Ramos (cell line): ENCODE data around the gene TMEM187.
"Not testable (repeated sequence)": the region's sequence is repeated elsewhere in the genome, so short reads cannot be mapped to it uniquely, and the experiment has no call there.

Source experiments
- in situ Hi-C: fragments of 300-500 bp; cut with MboI; formaldehyde crosslinking; loops from one replicate; pipeline ENCODE4 v1.14.3; 2022; ENCODE audit warnings: low sequenced_read_pairs; ENCODE audit not compliant: unreplicated experiment

The TMEM187 gene

DNA sequence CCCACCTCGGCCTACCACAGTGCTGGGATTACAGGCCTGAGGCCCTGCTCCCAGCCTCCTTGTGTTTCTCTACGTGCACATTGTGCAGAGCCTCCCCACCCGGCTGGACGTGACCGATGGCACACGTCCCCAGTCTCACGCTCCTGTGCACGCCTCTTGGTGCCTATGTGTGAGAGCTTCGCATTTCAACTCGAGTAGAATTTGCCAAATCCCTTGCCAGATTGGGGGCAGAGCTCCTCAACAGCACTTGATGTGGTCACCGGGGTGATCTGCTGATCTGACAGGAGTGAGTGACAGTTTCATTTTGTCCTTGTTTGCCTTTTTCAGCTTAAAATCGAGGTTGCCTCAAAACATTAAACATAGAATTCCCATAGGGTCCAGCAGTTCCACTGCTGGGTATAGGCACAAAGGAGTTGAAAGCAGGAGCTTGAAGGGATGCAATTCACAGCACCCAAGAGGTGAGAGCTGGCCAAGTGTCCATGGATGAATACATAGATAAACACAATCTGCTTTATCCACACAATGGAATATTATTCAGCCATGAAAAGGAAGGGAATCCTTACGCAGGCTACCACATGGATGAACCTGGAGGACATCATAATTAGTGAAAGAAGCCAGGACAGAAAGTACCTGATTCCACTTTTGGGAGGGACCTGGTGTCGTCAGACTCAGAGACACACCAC is 17.6 kb downstream of the TMEM187 start:
- in situ Hi-C loops, result no loop called here

DNA sequence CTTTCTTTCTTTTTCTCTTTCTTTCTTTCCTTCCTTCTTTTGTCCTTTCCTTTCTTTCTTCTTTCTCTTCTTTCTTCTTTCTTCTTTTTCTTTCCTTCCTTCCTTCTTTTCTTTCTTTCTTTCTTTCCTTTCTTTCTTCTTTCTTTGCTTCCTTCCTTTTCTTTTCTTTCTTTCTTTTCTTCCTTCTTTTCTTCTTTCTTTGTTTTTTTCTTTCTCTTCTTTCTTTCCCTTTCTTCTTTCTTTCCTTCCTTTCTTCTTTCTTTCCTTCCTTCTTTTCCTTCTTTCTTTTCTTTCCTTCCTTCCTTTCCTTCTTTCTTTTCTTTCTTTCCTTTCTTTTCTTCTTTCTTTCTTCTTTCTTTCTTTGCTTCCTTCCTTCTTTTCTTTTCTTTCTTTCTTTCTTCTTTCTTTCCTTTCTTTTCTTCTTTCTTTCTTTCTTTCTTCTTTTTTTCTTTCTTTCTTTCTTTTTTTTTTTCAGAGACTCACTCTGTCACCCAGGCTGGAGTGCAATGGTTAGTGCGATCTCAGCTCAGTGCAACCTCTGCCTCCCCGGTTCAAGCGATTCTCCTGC is 18.5 kb downstream of the TMEM187 start:
- in situ Hi-C loops, result no loop called here

DNA sequence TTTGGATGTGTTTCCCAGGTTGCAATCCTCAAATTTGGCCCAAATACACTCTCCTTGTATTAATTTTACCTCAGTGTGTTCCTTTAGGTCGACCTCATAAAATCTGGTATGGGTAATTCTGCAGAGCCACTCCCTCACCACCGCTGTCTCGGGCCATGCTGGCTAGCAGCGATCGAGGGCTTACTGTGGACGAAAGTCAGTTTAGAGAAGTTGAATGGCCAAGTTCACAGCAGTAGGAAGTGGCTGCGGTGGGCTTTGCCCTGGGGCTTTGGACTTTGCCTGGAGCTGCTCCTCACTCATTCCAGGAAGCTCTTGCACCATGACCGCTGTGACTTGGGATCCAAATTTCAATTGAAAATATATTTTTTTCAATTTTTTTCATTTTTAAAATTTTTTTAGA is 19.6 kb downstream of the TMEM187 start:
- in situ Hi-C loops, result no loop called here

DNA sequence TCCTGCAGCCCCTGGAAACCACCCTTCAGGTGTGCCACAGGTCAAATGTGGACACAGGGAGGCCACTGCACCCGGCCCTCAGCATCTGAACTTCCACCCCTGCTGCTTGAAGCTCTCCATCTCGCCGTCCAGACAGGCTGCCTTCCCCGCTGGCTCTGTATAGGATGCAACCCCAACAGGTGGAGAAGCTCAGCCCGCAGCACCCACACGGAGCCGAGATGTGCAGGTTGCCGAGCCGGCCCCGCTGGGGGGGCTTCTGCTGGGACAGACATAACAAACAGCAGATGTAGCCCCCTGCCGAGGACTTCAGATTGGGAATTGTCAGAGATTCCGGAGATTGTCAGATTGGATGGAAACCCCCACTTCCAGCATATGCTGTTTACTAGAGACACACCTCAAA is 20.5 kb downstream of the TMEM187 start:
- in situ Hi-C loops, result no loop called here

DNA sequence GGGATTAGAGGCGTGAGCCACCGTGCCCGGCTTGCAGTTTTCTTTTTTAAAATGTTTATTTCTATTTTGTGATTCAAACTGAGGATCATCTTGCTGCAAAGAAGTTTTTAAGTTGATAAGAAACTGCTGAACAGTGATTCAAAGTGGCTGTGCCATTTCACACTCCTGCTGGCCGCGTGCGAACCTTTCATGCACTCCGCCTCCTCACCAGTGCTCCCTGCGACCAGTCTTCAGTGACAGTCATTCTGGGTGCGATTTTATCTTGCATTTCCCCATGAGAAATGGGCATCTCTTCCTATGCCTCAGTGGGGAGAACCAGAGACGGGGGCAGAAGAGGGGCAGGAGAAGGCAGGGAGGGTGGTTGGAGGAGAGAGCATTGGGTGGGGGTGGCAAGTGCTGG is 21.4 kb downstream of the TMEM187 start:
- in situ Hi-C loops, result no loop called here

DNA sequence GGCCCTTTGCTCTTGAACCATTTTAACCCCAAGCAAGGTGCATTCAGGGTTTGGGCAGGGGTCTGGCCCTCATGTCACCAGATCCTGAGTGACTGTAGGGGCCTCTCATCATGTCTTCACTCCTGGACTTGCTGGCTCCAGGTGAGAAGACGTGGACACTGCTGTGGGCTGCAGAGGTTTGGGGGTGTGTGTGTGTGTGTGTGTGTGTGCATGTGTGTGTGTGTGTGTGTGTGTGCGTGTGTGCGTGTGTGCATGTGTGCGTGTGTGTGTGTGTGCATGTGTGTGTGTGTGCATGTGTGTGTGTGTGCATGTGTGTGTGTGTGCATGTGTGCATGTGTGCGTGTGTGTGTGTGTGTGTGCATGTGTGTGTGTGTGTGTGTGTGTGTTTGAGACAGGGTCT is 21.8 kb downstream of the TMEM187 start:
- in situ Hi-C loops, result not testable (repeated sequence)

DNA sequence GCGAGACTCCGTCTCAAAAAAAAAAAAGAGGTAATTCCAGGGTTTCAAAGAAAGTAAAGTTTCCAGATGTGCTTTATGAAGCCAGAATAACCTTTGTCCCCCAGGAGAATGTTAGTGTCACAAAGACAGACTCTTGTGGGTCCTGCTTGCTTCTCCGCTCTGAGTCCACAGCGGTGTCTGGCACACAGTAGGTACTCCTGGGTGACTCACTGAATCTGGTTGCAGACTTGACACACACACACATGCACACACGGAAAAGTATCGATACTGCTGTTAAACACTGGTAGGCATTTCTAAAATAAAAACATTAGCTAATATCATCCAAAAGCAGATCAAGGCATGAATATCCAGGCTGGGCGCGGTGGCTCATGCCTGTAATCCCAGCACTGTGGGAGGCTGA is 22.9 kb downstream of the TMEM187 start:
- in situ Hi-C loops, result no loop called here

DNA sequence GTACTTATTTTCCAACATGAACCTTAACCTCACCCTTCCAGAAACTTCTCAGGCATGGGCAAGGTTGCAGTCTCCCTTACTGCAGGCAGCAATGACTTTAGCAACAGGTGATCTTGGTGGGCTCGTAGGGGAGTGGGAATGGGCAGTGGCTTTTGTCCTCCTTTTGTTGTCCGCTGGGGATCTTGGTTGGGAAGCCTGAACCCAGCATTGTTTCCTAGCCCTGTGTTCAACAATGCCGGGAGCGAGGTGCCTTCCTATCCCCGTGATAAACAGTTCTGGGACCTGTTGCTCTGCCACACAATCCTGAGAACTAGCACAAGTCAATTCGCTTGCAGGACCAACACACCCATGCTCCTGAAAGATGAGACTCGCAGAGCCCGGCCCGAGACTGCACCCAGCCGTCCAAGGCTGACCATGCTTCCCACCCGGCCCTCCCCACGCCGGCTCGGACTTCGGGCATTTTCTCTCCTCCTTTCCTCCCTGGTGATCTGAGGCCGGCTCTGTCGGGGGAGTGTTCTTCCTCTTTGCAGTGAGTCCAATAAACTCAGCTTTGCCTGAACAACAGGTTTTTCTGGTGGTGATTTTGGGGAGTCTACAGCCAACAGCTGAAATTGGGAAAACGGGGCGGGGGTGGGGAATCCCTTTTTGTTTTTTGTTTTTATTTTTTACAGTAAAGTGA is 26.9 kb downstream of the TMEM187 start:
- in situ Hi-C loops, result no loop called here

DNA sequence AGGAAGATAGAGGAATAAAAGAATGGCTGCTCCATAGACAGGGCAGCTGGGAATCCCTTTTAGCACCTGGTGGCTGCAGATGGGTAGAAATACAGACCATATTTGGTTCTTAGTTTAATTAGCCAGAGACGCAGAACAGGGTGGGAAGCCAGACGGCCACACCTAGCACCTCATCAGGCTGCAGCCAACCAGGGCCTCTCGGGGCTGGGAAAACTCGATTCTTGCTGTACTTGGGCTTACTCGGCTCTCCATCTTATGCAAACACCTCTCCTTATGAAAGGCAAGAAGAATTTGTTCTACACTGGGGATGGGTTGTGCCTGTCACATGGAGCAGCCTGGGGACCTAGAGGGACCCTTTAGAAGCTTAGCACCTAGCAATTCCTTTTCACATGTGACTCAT is 27.5 kb downstream of the TMEM187 start:
- in situ Hi-C loops, result no loop called here

DNA sequence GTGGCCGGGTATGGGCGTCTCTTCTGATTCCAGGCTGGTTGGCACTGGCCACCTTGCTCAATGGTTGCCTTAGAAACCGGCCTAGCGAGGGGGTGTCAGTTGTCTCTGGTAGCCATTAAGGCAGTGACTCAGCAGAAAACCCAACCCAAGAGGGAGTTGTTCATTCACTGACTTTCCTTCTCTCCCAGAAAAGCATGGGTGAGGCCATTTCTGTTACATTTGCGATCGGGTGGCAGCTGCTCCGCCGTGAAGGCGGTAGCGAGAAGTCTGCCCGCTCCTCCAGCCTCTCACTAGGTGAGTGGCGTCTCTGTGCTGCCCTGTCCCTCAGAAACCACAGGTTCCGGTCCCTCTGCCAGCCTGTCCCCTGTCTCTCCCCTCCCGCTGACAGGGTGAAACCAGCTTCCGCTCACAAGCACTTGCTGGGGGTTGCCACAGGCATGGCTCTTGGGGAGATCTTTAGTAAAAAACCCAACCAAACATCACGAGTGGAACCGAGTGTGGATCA is 29.7 kb downstream of the TMEM187 start:
- in situ Hi-C loops, result no loop called here

DNA sequence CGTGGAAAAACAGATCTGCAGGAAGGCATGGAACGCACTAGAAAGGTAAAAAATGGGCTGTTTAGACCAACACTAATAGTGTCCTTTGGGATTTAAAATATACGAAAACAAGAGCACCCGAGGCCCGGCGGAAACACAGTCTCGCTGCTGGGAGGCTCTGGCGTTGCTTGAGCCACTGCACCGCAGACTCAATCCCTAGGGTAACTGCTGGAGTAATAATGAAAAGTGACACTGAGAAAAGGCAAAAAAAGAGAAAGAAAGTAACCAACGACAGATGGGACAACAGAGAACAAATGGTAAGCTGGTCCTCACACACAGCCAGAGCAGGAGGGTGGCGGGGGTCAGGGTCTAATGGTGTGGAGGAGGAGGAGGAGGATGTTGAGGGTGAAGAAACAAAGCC is 31.8 kb downstream of the TMEM187 start:
- in situ Hi-C loops, result no loop called here

DNA sequence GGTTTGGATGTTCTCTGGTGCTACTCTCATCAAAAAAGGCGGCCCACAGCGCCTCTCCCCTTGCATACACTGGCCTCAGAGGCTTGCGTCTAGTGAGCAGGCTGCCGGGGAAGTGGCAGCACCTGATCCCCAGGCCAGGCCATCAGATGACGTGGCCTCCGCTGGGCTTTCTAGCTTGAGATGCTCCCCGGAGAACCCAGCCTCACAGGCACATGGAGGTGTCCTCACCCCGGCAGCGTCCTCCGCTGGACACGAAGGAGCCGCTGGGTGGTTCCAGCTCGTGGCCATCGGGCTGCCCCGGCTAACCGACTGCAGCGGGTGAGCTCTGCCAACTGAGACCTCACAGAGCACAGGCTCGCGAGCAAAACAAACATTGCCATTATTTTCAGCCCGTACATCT is 34.4 kb downstream of the TMEM187 start:
- in situ Hi-C loops, result no loop called here

DNA sequence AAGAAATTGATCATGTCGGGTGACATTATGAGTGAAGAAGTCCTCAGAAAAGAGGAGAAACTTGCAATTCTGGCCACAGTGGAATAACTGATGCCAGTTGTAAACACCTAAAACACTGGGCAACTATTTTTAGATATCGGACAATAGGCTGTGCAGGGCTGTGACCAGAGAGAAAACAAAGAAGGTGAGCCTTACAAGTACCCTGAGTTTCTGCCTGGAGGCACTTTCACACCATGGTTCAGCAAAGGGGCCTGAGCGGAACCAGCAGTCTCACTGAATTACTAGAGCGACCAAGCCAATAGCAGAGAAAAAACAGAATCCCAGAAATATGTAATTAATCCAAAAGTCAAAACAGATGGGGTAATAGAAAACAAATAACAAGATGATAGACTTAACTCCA is 36.0 kb downstream of the TMEM187 start:
- in situ Hi-C loops, result no loop called here

DNA sequence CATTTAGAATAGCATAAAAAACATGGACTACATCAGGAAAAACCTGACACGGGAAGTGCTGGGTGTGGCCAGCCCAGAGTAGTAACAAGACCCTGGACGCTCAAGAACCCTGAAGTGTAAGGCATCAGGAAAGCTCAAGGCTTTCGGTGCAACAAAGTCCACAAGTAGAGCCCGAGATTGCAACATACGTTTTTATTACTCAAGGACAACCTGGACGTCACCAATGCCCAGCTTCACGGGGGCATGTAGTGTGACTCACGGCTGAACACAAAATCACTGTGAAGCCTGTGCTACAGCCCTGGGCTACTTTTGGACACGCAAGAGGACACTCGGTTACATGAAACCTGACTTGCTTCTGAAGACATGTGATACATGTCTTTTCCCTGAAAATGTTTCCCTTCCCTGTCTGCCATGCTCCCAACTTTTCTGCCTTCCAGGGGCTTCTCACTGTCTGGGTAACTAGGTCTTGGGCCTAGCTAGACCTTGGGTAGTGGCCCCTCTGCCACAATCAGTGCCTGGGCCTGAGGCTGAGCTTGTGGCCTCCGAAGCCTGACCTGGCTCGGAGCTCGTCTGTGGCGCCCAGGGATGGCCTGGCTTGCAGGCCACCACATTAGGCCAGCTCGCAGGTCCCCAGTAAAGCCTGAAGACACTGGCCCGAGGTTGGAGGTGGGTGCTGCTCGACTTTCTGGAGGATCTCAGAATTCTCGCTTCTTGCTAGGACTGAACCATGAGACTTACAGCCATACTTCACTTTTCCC is 38.0 kb downstream of the TMEM187 start:
- in situ Hi-C loops, result no loop called here

DNA sequence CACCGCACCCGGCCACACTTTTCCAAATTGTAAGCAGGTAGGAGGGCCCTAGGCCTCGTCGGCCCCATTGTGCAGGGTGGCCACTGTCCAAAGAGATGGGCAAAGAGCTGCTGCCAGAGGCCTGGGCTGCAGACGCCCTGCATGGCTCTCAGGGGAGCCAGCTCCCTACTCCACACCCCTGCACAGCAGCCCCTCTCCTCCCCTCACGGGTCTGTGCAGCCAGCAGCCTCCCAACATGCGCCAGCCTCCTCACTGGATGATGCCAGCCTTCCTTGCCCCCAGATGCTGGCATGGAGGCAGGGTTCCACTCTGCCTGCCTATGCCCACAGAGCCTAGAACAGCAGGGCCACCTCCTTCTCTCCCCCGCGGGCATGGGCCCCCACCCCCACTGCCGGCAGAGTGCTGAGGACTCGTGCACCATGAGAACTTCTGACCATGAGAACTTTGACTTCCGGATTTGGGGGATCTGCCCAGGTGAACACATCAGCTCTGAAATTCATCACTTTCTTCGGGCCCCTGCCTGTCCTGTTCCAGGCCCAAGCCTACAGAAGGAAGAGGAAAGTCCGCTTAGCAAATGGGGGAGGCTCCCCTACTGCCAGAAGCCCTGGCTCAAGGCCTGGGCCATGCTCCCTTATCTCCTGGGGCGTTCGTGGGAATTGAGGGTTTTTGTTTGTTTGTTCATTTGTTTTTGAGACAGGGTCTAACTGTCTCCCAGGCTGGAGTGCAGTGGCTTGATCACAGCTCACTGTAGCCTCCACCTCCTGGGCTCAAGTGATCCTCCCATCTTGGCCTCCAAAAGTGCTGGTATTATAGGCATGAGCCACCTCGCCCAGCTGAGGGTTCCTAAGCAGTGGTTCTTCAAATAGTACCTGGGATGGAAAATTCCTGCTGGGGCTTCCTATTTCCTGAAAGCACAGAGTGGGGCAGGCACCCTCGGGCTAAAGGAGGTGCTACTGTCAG is 39.1 kb downstream of the TMEM187 start:
- in situ Hi-C loops, result no loop called here

DNA sequence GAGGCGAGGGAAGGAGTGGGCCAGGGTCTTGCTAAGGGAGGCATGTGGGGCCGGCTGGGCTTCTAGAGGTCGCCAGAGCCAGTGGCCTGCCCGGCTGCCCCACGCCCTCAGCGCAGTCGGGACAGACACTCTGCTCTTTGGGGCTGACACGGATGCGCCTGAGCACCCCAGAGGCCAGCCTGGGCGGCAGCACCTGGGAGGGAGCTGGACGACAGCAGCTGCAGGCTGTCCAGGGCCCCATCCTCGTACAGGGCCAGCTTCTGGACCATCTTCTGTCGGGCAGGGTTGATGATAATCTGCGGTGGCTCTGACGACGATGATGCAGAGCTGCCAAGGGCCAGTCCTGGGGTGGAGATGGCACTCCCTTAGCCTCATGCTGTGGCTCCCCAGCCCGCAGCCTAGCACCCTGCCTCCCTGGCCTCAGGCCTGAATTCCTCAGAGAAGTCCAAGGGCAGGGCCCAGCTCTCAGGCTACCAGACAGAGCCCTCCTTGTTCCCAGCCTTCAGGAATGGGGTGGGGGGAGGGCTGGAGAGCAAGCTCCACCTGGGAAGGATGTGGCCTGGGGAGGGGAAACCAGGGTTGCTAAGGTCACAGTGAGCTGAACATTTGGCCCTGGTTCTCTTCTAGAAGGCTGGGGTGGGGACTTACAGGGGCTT is 39.9 kb downstream of the TMEM187 start:
- in situ Hi-C loops, result no loop called here

DNA sequence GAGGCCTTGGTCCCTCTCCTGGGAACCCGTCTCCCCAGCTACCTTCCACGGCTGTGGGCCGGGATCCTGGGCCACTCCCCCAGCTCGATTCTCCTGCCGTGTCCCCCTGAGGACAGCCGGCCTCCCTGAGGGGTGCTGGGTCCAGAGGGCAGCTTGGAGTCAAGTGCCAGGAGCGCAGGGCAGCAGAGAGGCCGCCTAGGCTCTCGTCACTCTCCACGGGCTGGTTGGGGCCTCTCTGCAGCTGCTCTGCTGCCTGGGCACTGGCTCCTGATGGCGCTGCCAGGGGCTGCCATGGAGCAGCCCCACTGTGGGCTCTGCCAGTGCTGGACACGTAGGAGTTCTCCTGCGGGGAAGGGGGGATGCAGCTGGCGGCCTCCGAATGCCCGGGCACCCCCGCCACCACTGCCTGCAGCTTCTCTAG is 40.5 kb downstream of the TMEM187 start:
- in situ Hi-C loops, result no loop called here

DNA sequence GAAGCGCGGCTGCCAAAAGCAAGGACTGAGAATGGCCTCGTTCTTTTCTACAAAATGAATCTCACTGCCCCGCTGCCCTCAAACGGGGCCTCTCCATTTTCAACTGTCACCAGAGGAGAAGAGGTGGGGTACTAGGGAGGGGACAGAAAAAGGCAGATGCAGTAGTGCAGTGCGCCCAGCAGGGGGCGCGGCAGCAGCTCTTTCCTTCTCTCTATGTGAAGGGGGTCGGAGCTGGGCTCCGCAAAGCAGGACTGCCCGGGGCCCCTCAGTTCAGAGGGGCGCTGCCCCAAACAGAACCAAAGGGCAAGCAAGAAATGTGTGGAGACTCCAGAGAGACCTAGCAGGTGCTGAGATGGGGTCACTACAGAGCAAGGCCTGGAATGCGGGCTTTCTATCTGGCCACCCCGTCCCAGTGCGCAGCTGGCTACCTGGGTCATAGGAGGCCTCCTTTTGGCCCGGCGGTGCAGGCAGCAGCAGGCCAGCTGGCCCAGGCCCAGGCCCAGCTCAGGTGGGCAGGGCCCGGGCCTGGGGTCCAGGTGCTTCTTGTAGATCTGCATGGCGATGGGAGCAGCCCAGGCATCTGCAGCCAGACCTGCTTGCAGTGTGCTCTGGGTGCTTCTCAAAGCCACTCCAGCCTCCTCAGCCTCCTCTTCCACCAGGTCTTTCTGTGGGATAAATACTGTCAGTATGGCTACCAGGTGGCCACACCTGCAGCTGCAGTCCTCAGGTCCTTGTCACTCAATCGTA is 41.2 kb downstream of the TMEM187 start:
- in situ Hi-C loops, result no loop called here
